GM21447 (cell line): ENCODE results near the gene KRT80.
"Not testable (repeated sequence)": the region's sequence is repeated elsewhere in the genome, so short reads cannot be mapped to it uniquely, and the experiment has no call there.

Source experiments
- ATAC-seq: cut with Tn5 transposase; IDR thresholded peaks from one replicate; pipeline ENCODE4 v1.9.1; 2021; ENCODE audit not compliant: unreplicated experiment

Gene KRT80

DNA sequence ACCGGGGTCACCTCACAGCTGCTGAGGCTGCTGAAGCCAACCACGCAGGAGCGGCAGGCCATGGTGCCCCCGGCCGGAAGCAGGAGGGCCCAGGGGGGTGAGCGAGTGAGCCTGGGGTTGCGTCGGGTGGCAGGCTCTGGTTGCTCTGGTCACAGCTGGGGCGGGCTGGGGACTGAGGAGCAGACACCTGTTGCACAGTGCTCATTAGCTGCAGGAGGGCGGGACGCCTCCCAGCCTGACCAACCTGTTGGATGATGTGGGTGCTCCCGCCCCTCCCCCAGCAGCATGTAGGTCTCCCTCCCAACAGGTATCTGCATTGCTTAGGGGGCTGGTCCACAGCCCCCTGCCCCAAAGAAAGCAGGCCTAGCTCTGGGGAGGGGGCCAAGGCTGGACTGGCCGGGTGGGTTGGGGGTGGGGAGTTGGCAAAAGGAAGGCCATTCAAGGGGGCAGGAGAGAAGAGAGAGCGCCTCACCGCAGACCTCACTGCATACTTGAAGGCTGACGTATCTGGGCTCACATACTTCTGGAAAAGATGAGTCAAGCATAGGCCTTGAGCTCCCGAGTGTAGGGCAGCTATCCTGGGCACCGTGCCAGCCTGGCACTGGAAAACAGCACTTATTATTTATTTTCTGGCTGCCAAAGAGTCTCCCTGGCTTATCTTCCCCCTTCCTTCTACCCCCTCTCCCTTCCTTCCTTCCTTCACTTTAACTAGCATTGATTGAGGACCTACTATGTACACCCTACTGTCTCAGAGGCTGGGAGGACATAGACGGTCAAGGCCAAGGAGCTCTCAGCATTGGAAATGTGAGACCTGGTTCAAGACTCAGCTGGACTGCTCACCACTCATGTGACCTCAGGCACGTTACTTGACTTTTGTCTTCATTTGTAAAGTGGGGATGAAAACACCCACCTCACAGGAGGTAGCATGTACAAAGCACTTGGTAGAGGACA is at the start of gene KRT80:
KRT80 (minus strand) TSS at position 174 of the 951 bp plus-strand sequence; CDS start at position 62, 112 bp downstream.
- no peak for ATAC-seq

DNA sequence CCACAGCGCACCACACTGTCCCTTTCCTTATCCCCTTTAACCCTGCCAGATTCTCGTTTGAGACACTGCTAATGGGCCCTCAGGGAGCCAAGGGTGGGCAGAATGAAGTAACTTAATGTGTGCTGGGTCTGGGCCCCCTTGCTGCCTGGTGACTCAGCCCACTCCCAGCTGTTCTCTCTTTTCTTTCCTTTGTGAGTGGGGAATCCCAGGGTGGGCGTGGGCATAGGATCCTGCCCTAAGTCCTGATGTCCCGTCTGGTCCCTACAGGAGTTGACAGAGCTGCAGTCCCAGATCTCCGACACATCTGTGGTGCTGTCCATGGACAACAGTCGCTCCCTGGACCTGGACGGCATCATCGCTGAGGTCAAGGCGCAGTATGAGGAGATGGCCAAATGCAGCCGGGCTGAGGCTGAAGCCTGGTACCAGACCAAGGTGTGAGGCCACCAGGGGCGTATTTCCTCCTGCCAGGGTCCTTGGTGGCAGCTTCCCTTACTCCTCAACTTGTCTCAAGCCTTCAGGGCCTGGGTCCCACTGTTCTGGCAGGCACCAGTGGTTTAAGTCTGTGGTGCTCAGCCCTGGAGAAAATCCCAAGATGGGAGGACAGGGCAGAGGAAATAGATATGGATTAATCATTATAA is 49.5 kb upstream of the KRT80 start:
- ATAC-seq: no peak

DNA sequence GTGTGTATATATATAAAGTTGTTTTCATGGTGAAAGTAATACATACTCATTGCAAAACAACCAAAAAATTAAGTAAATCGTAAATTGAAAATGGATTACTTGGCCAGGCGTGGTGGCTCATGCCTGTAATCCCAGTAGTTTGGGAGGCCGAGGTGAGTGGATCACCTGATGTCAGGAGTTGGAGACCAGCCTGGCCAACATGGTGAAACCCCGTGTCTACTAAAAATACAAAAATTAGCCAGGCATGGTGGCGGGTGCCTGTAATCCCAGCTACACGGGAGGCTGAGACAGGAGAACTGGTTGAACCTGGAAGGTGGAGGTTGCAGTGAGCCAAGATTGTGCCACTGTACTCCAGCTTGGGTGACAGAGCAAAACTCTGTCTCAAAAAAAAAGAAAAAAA is 48.4 kb upstream of the KRT80 start:
- not testable (repeated sequence) for ATAC-seq

DNA sequence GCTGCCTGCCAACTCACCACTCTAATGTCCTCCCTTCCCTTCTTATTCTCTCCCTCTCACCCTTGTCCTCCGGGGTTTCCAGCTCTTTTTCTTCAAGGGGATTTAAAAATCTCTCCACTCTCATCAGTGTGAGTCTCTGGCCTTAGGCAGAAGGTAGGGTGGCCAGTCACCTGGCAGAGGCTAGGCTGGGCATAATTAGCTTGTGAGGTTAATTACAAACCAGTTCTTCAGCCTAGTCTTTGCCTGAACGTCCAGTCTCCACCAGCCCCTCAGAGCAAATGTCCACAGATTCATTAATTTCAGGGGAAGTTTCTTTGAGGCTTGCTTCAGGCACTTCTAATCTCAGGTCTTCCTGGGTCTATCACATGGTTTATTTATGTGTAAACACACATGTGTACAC is 48.0 kb upstream of the KRT80 start:
- ATAC-seq: no peak

DNA sequence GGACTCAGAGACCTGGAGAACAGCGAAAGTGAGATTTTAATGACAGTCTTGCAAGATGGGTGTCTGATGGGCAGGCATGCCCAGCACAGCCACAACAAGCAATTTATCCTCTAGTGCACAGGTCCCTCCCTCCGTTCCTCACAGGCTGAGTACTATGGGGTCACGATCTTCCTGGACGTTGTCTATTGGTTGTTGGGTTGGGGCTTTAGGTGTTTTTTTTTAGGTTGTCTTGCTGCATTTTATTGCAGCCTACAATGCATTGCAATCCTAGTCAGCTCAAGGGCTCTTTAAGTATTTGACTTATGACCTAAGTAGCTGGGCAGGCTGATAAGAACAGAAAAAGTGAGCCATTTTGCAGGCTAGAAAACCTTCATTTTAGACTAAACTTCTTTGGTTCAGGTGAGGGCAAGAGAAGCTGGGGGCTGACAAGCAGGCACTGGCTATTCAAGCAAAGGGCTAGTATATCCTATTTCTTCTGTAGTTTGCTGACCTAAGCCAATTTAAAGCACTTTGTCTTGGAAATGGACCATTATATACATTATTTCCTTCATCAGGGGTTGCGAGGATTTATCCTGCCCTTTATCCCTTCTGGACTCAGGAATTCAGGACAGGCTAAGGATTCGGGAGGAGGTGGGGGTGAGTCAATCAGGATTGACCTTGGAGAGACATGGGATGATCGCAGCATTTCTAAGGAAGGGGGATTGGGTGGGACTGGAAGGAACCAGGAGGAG is 47.3 kb upstream of the KRT80 start:
- no peak for ATAC-seq

DNA sequence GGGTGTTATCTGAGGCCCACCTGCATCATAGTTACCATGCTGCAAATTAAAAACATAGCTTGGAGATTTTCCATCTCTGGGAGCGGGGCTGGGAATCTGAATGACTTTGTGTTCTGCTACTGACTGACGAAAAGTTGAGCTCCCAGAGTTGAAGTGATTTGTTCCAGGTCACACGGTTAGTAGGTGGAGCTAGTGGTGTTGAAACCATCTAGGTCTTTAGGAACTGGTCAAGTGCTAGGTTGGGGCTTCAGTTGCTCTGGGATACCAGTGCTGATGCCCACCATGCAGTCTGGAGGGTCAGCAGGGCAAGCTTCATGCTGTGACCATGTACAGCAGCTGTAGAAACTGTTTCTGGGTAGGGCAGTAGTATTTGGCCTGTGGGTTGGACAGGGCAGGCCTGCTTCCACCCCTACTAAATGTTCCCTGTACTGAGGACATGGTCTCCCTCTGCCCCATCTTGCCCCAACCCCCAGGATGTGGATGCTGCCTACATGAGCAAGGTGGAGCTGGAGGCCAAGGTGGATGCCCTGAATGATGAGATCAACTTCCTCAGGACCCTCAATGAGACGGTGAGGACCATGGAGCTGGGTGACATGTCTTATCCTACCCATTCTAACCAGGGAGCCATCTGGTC is 46.5 kb upstream of the KRT80 start:
- no peak for ATAC-seq

DNA sequence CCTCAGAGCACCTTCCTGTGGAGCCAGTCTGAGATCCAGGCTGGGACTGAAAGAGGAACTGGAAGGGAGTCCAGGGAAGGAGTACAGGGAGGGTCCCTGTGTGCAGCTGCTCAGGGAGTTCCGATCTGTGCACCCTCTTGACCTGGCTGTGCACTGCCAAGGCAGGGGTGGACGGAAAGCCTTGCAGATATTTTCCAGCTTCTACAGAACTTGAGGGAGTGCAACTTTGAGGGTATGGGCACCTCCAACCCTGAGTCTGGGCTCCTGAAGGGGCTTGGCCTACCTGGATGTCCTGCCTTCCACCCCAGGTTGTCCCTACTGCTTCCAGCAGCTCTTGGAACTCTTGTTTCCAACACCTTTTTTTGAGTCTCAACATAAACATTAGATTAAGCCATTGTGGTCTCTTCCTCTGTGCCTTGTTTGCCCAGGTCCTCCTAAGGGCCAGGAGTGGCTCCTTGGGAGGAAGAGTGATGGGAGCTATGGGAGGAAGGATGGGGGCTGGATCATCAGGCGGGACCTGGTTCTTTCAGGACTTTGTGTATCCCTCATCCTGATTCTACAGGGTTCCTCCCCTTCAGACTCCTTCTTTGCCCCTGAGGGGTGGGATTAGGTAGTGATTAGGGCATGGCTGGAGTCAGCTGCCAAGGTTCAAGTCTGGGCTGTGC is 44.7 kb upstream of the KRT80 start:
- ATAC-seq: no peak

DNA sequence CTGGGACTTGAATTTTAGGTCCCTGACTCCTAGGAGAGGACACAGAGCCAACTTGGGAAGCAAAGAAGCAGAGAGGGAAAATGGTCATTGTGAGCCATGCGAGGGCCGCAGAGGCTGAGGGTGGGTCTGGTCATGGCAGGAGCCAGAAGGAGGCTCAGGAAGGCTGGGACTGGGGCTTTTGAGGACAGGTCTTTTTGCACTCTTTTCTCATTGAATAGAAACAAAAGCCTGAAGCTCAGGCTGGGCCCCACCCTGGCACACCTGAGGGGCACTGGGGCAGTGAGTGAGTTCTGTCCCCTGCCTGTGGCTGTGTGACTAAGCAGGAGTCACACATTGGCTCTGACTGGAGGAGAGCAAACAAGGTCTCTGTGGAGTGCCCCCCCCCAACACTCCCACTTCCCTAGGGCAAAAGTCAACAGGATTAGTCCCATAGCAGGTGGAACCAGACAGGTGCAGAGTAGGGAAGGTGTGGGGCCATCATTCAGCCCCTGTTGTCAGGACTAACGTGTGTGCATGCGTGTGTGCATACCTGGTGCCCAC is 44.1 kb upstream of the KRT80 start:
- ATAC-seq: no peak

DNA sequence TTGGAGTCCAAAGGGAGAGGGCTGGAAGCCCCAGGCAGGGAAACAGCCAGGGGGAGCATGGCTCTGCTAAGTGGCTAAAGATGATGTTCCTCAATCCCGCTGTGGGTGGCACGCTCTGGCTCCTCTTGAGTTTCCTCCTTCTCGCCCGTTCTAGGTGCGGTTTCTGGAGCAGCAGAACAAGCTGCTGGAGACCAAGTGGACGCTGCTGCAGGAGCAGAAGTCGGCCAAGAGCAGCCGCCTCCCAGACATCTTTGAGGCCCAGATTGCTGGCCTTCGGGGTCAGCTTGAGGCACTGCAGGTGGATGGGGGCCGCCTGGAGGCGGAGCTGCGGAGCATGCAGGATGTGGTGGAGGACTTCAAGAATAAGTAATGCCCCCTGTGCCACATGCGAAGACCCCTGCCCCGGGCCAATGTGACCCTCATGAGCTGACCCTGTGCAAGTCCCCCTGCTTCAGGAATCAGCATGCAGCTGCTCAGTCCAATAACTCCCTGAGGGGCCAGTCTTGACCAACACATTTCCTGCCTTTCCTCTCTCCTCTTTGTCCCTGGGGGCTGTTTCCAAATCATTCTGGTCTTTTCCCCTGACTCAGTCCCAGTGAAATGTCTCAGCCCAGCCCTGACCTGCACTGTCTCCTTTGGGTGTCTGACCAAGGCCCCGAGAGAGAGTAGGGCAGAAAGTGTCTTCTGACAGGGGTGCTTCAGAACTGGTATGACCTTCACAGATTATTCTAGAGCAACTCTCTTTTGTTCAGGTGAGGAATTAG is 43.4 kb upstream of the KRT80 start:
- ATAC-seq: no peak

DNA sequence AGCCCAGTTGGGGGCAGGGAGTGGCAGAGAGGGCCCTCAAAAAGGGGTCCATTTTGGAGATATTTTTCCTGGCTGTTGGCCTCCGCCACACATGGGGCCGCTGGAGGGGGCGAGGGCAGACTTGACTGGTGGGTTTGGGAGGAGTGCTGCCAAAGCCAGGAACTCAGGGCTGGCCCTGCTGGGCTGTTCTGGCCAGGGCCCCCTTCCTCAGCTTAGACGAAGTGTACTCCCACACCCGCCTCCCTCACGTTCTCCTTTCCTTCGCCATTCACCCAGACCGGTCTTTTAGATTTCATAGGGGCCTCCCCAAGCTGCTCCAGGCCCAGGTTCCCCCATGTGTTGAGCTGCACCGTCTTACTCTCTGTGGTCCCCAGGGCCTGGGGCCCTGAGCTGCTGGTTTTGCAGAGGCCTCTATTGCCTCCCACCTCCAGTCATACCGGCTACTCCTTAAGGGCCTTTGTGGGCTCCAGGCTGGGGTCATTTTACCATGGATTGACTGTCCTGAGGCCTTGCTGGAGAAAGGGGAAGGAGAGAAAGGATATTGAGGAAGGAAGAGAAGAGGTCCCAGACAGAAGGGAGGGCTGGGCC is 42.5 kb upstream of the KRT80 start:
- no peak for ATAC-seq

DNA sequence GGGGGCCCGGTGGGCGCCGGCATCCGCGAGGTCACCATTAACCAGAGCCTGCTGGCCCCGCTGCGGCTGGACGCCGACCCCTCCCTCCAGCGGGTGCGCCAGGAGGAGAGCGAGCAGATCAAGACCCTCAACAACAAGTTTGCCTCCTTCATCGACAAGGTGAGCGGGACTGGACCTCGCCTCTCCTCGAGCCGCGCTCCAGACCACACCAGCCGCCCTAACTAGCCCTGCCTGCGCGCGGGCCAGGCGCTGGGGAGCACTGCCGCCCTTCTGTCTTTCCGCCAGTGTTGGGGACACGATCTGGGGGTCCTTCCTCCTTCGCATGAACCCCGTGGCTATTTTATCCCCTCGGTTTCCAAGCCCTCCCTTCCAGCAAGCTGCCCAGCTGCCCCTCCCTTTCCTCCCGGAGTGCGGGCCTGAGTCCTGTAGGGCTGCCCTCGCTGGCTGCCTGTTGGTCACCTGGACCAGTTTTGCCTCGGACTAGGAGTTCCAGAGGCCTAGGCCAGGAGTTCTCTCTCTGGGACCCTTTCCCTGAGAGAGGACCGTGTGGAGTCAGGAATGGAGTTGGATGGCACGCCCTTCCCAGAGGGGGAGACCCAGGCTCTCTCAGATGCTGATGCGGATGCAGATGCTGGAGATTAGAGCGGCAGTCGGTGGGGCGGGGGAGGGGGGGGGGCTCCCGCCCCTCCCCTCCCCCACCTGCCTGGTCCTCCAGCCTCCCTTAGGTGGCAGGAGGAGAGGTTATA is 41.8 kb upstream of the KRT80 start:
- ATAC-seq: no peak

DNA sequence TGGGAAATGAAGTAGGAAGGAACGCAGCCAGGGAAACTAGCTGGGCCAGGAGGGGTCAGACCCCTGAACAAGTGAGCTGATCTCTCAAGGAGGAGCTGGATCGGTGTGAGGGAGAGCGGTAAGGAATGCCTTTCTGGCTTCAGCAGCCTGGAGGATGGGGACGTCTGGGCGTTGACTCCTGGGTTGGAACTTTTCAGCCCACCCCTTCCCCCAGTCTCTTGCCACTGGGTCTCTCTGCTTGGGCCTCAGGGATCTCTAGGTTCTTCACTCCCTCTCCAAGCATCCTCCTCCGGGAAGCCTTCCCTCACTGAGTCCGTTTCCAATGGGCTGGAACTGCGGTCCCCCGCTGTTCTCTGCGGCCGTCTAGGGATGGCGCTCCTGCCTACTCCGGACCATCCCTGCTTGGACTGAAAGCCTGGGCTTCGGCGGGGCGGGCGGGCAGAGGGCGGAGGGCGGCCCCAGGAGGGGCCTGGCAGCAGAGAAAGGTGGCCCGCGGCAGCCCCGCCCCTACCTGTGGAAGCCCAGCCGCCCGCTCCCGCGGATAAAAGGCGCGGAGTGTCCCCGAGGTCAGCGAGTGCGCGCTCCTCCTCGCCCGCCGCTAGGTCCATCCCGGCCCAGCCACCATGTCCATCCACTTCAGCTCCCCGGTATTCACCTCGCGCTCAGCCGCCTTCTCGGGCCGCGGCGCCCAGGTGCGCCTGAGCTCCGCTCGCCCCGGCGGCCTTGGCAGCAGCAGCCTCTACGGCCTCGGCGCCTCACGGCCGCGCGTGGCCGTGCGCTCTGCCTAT is 41.1 kb upstream of the KRT80 start, which contains the start of gene KRT7:
KRT7 (plus strand) TSS at position 570 of the 788 bp plus-strand sequence; CDS start at position 624, 54 bp downstream.
- no peak for ATAC-seq

DNA sequence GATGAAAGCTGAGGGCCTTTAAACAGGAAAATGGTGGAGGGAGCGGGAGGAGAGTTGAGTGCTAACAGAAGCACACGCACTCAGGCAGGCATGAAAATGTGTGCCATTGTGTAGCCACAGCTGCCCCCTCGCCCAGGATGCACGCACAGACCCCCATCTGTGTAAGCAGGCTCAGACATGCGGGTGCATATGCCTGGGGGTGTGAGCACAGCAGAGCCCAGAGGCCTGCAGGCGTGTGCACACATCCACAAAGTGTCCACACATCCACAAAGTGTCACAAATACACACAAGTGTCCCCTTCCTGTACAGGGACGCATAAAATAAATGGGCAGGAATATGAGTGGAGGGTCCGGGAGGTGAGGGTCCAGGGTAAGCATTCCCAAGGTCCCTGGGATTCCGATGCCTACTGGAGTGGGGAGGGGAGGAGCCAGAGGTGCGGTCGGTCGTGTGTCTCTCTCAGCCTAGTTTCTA is 40.4 kb upstream of the KRT80 start:
- ATAC-seq: no peak

DNA sequence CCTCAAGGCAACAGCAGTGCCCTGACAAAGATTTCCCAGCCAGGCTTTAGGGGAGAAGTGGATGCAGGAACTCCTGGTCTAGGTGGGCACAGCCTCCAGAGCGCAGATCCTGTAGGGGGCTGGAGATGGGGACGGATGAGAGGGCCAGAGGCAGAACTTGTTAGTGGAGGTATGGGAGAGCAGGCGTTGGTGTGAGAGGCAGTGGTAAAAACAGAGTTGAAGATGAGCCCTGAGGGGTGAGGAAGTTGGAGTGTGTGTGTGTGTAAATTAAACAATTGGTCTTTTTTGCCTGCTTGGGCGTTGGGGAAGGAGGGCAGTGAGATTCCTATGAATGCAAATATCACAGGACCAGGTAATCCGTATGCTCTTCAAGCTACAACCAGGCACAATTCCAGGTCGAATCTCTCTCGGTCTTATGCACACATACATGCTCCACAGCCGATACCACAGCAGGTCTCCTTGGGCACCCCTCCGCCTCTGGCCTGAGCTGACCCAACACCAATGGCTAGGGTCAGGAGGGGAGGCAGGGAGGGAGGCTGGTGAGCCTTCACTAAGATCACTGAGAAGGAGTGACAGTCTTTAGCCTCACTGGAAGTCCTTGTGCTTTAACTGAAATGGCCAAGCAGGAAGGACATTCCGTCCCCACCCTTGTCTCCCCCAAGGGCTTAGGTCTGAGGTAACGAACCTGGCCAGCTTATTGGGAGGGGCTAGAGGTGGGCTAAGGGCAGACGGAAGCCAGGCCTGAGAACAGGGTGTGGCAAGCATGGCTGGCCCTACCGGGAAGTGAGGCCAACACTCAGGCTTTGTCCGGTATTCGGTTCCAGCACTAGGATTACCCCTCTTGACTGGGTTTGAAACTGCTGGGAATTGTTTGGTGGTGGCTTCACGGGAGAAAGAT is 39.7 kb upstream of the KRT80 start:
- ATAC-seq: no peak

DNA sequence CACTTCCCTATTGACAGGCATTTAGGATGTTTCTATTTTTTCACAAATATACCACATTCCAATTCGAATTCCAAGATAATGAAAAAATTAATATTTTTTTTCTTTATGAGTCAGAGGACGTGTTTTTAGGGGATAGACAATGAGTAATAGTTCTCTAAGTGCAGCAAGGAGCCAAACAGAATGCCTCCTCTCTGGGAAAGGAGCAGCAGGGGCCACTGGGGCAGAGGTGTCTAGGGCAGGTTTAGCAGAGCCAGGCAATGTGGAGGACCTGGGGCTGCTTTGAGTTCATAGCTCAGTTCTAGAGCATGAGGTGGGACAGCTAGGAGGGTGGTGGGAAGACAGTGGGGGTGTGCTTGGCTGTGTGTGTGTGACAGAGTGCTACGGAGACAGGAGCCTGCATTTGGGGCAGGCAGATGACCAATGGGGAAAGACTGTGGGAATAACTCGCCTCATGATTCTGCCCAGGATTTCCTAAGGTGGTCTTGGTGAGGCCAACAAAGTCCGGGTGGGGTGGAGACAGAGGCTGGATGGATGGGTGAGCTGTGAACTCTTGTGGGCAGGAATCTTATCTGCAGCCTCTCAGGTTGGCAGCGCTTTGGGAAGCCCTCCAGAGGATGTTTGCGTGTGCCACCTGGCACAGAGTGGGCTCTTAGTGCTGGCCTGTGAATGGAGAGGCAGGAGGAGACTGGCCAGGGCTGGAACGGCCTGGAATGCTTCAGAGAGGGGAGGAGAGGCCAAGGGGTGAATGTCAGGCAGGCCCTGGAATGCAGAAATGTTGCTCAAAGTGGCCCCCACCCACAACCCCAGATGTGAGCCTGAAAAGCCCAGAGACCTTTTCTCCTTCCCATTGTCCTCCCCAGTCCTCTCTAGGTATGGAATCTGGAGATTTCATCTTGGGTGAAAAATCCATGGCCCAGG is 38.8 kb upstream of the KRT80 start:
- ATAC-seq: no peak
